GM18519 (cell line): ENCODE results near the gene CNTN4.
"Not testable (repeated sequence)": the region's sequence is repeated elsewhere in the genome, so short reads cannot be mapped to it uniquely, and the experiment has no call there.

ENCODE experiments used
- ATAC-seq: cut with Tn5 transposase; IDR thresholded peaks from one replicate; pipeline ENCODE4 v1.9.1; 2021; ENCODE audit warnings: mild to moderate bottlenecking, moderate library complexity; ENCODE audit not compliant: unreplicated experiment, low FRiP score

CNTN4 gene

GRCh38 chr3:2098398-2099027, at the start of gene CNTN4:
CNTN4 (plus strand) TSS chr3:2098866.
- no peak for ATAC-seq

- no peak for ATAC-seq
These were observed 37.3 kb upstream of the CNTN4 start for GRCh38 chr3:2061360-2061759.

DNA sequence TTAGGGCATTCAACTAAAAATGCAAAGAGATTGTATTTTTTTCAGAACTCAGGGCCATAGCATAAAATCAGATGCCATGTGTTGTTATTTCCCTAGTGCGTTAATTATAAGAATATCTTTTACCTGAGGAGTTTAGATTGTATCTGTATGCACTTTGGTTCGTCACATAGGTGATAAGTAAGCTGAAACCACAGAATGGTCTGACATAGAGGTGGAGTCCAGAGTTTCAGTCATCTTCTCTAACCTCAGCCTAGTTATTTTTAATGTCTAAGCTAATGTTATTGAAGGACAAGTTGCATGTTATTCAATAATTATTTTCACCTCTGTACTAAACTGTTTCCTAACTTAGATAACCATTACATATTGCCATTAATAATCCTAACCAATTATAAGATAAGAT, 27.1 kb upstream of the CNTN4 start:
- ATAC-seq, result no peak

- no peak for ATAC-seq
These were observed 19.8 kb upstream of the CNTN4 start for GRCh38 chr3:2078821-2079220.

- ATAC-seq, result no peak
These were observed 15.7 kb upstream of the CNTN4 start for GRCh38 chr3:2082871-2083480.

- not testable (repeated sequence) for ATAC-seq
These were observed 15.1 kb upstream of the CNTN4 start for GRCh38 chr3:2083558-2083957.

DNA sequence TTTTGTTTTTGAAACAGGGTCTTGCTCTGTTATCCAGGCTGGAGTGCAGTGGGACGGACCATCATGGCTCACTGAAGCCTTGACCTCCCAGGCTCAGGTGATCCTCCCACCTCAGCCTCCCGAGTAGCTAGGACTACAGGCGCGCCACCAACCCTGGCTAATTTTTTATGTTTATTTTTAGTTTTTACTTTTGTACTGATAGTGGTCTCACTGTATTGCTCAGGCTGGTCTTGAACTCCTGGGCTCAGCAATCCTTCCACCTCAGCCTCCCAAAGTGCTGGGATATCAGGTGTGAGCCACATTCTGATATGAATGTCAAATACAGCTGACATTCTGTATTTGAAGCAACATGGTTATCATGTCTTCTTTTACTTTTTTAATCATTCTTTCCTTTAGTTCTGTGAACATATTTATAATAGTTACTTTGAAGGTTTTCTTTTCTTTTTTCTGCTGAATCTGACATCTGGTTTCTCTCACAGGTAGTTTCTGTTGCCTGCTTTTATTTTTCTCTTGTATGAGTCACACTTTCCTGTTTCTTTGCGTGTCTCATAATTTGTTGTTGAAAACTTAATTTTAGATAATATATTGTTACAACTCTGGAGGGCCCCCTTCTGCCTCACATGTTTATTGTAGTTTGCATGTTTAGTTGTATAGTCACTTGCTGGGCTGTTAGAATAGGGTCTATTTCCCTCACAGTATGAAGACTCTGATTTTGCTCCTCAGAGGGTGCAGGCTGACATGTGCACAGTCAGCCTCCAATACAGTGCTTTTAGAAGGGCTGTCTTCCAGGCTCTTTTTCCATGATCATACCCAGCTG, 8.4 kb upstream of the CNTN4 start:
- ATAC-seq, result no peak

DNA sequence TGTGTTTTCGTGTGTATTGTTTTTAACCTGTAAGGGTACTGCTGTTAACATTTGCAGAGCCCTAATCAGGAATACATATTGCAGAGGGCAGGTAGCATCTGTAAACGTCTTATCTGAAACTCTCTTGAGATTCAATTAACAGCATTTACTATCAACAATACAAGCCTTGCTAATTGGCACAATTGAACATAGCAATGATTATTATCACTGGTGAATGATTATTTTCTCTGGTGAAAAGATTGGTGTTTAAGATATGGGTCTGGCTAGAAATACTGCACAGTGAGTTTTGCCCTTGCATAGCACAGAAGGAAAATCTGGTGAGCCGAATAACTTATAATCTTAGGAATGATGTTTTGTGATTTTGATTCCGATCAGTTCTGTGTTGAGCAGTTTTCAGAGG, 5.9 kb upstream of the CNTN4 start:
- ATAC-seq, result no peak

- no peak for ATAC-seq
These were observed 3.7 kb upstream of the CNTN4 start for GRCh38 chr3:2094941-2095340.

DNA sequence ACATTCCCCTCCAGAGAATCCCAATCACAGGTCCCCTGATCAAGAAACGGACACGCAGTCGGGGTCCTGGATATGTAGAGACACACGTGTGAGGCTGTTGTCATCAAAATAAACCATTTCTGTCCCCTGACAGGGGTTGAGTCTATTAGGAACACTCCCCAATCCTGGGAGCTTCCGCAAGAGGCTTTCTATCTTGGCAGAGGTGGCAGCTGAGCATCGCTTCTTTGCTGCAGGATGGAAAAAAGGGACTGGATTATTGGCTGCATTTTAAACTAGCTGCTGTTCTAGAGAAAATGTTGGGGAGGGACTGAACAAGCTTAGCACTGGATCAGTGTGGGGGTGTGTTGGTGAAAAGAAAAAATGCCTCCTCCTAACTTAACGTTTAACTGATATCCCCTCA, 2.5 kb upstream of the CNTN4 start:
- no peak for ATAC-seq

DNA sequence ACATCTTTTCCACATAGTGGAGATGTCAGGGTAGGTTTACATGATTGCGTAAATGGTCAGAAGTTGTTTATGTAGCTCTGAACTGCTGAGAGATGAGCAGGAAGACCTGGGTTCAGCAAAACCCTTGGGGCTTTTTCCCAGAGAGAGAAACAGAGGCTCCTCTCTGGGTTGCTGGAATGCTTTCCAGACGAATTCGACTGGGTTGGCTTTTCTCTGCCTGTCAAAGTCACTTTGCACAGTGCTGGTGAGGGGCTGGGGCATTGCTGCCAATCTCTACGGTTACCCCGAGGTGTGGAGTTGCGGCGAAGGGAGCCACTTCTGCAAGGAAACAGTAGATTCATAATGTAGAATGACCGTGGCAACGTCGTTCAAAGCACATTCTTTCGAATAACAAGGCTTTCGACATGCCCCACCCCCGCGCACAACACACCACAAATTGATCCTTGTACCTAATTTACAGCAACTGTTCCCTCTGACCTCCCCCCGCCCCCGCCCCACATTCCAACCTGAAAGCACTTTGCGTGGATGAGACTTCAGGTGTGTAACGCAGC, 950 bp upstream of the CNTN4 start:
- ATAC-seq, result no peak

GRCh38 chr3:2099028-2099671, 484 bp downstream of the CNTN4 start:
- ATAC-seq, result no peak

DNA sequence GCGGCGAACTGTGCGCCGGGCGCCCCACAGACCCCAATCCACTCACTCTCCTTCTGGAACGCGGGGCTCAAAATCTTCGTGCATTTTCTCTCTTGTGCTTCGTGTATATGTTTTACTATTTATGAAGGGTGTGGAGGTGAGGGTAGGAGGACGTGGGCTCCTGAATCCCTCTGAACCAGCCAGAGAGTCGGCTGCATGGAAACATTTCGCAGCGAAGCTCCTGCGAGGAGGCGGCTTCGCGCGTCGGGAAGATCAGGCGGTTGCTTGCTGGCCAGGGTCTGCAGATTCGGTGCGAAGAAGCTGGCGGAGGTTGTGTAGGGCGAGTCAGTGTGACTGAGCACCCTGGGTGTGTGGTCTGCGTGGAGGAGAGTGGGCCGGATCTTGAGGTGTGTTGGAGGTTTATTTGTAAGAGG, 1.1 kb downstream of the CNTN4 start:
- ATAC-seq, result no peak

- no peak for ATAC-seq
These were observed 7.8 kb downstream of the CNTN4 start for GRCh38 chr3:2106438-2106837.

DNA sequence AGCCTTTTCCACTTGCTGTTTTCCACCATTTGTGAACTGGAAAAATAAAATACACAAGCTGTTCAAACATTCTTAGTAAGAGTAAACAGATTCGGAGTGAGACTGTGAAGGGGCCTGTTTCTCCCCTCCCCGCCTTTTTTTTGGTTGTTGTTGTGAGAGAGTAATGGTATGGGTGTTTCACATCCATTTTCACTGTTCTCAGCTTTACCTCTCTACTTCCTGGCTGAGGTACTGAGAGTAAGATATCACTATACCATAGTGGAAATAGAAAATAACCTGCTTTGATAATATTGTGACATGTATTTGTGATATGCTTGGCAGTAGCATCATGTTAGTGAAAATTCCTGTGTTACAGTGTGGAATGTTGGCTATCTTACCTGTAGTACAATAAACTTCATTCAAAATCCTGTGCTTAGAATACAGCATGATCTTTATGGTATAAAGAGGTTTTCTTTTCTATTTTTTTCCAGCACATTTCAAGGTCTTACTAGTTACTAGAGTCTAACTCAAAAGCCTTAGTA, 12.0 kb downstream of the CNTN4 start:
- no peak for ATAC-seq

GRCh38 chr3:2114617-2115275, 16.1 kb downstream of the CNTN4 start:
- ATAC-seq, result no peak

DNA sequence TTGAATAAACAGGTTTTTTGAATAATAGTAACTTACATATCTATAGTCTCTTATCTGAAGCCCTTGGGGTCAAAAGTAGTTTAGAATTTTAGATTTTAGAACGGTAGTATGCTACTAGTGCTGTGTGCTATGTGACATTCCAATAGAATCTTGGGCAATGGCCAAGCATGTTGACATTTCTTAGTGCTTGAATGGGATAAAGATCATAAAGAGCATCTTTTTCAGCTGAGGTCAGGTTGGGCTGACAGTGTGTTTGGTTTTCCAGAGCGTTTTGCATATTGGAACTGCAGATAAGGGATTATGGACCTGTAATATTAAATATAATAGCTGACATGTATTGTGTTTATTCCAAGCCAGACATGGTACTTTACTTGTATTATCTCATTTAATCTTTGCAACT, 32.1 kb downstream of the CNTN4 start:
- ATAC-seq, result no peak

GRCh38 chr3:2133146-2133545, 34.5 kb downstream of the CNTN4 start:
- no peak for ATAC-seq

- ATAC-seq, result no peak
These were observed 39.0 kb downstream of the CNTN4 start for GRCh38 chr3:2137651-2138050.

DNA sequence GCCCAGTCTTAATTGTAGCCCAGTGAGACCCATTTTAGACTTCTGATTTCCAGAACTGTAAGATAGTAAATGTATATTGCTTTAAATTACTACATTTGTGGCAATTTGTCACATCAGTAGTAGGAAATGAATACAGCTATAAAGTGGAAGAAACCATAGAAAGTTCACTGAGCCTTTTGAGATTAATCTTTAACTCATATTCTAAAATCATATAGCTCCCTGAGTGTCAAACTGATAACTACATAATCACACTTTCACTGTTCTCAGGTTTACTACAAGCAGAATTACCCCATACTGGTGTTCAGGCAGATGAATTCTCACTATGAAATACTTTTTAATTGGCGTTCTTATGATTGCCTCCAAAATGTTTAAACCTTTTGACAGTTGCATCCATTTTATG, 42.8 kb downstream of the CNTN4 start:
- no peak for ATAC-seq
